ENCODE data around the gene KRT71.
"Not testable (repeated sequence)": the region's sequence is repeated elsewhere in the genome, so short reads cannot be mapped to it uniquely, and the experiment has no call there.

KRT71 gene

GRCh38 chr12:52552681-52553195 is at the start of gene KRT71:
Gene KRT71 (minus strand): TSS chr12:52553145. CDS start chr12:52553077, 68 bp downstream.
- no peak for DNase-seq

GRCh38 chr12:52602552-52602951 is 49.6 kb upstream of the KRT71 start:
- no peak for DNase-seq

- no peak for DNase-seq
Measured at GRCh38 chr12:52601671-52602070, 48.7 kb upstream of the KRT71 start.

GRCh38 chr12:52600941-52601481 is 48.1 kb upstream of the KRT71 start, which contains the start of gene KRT72:
Gene KRT72 (minus strand): TSS chr12:52601463. CDS start chr12:52601452, 11 bp downstream.
- DNase-seq = no peak

GRCh38 chr12:52600475-52600874 is 47.5 kb upstream of the KRT71 start:
- DNase-seq = no peak

GRCh38 chr12:52600071-52600470 is 47.1 kb upstream of the KRT71 start:
- no peak for DNase-seq

GRCh38 chr12:52598966-52599365 is 46.0 kb upstream of the KRT71 start:
- no peak for DNase-seq

GRCh38 chr12:52594237-52594636 is 41.3 kb upstream of the KRT71 start:
- DNase-seq = not testable (repeated sequence)

GRCh38 chr12:52591521-52591920 is 38.6 kb upstream of the KRT71 start:
- DNase-seq = no peak

- no peak for DNase-seq
Measured at GRCh38 chr12:52590021-52590420, 37.1 kb upstream of the KRT71 start.

- no peak for DNase-seq
Measured at GRCh38 chr12:52587563-52587962, 34.6 kb upstream of the KRT71 start.

GRCh38 chr12:52585946-52586345 is 33.0 kb upstream of the KRT71 start:
- DNase-seq = no peak

- no peak for DNase-seq
Measured at GRCh38 chr12:52585066-52585465, 32.1 kb upstream of the KRT71 start.

GRCh38 chr12:52584156-52584682 is 31.3 kb upstream of the KRT71 start:
- no peak for DNase-seq

GRCh38 chr12:52582971-52583456 is 30.1 kb upstream of the KRT71 start:
- peak in 1 of 2 experiments; percentile 41 for DNase-seq

GRCh38 chr12:52582486-52582885 is 29.5 kb upstream of the KRT71 start:
- no peak for DNase-seq

GRCh38 chr12:52581481-52581880 is 28.5 kb upstream of the KRT71 start:
- DNase-seq = no peak

GRCh38 chr12:52581066-52581465 is 28.1 kb upstream of the KRT71 start:
- DNase-seq = no peak

- no peak for DNase-seq
Measured at GRCh38 chr12:52580496-52580895, 27.6 kb upstream of the KRT71 start.

- no peak for DNase-seq
Measured at GRCh38 chr12:52579468-52580465, 26.8 kb upstream of the KRT71 start.

- DNase-seq = no peak
Measured at GRCh38 chr12:52578469-52578868, 25.5 kb upstream of the KRT71 start.

- DNase-seq = no peak
Measured at GRCh38 chr12:52577316-52577715, 24.4 kb upstream of the KRT71 start.

- DNase-seq = no peak
Measured at GRCh38 chr12:52575948-52576347, 23.0 kb upstream of the KRT71 start.
